ENCODE data around the gene SEMA3G.

SEMA3G gene

DNA sequence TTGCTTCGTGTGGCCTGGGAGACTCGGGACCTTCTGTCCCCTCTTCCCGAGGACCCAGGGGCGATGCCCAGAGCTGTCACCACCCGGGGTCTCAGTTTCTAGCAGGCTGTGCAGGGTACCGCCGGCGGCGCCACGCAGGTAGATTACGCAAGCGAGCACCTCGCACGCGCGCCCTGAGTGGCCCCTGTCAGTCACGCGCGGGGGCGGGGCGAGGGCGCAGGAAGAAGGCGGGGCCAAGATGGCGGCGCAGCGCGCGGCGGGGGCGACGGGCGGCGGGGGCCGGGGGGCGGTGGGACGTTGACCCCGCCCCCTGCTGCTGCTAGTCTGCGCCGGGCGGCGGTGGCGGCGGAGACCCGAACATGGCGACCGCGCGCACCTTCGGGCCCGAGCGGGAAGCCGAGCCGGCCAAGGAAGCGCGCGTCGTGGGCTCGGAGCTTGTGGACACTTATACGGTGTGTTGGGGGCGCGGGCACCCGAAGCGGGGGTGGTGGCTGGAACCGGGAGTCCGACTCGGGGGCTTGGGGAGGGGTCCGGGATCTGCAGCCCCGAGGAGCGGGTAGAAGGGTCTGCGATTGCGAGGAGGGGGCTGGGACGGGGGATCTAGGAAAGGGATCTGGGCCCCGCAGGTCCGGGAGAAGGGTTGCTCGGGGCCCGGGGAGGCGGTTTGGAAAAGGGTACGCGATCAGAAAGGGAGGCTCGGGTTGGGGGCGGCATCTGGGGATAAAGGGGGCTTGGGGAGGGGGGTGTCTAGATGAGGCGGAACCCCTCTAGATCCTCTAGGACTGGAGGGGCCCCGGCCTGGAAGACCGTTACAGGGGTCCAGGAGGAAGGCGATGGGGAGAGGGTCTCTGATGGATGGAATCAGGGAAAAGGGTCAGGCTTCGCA lies 10.6 kb upstream of the SEMA3G start, which contains the start of gene NISCH:
TSS of gene NISCH (plus strand) at position 322 of the 886 bp plus-strand sequence. CDS start at position 360, 38 bp downstream.
- in situ Hi-C loops (cut with HindIII; ENCODE audit: low pct_unique_long_range_greater_than_20kb, low sequenced_read_pairs) = no loop called here
- DNase-seq (ENCODE audit: low read depth in 1 of 2, low spot score in 1 of 2) = peak; percentile 75 to 87
- TF ChIP-seq JUND (IDR thresholded peaks at IDR 0.05; ENCODE audit: low read depth) = no peak

DNA sequence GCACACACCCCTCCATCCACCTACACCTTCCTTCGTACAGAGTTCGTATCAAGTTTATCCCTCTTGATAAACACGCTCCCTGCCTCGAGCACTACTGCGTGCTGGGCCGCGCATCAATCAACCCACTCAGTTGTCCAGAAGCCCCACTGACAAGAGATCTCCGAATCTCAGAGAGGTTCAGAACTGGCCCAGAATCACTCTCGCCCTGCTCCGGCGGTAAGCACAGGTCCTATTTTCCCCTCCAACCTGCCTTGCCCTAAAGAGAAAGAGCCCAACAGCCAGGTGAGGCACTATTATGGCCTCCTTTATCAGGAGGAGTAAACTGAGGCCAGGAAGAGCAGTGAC lies 10.0 kb upstream of the SEMA3G start:
- no peak for TF ChIP-seq JUND (IDR thresholded peaks at IDR 0.05; ENCODE audit: low read depth)
- in situ Hi-C loops (cut with HindIII; ENCODE audit: low pct_unique_long_range_greater_than_20kb, low sequenced_read_pairs) = no loop called here
- DNase-seq (ENCODE audit: low read depth in 1 of 2, low spot score in 1 of 2) = no peak

DNA sequence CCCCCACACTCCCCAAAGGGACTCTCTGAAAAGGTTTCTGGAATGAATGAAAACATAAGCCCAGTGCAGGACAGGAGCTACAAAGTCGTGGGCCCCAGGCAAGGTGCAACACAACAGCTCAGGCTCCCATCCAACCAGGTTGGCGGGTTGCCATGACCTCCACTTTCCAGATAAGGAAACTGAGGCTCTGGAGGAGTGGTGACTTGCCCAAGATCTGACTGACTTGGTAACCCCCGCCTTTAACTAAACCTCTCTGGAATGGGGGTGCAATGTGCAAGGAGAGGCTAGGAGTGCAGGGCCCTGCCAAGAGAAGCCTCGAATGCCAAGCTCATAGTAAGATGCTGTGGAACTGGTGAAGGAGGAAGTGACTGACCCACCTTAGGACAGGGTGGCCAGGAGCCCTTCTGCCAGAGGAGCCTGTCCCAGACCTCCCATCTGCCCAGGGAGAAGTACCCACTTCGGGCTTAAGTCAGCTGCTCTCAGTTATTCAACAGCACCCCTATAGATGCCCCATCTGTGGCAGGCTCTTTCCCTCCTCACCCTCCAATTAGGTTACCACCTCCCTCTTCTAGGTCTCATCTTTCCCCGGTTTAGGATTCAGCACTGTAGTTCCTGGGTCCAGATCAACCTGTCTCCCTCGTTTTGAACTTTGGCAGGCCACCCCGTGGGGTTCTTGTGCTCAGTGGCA lies 9.5 kb upstream of the SEMA3G start:
- in situ Hi-C loops (cut with HindIII; ENCODE audit: low pct_unique_long_range_greater_than_20kb, low sequenced_read_pairs) = no loop called here
- DNase-seq (ENCODE audit: low read depth in 1 of 2, low spot score in 1 of 2) = no peak
- no peak for TF ChIP-seq JUND (IDR thresholded peaks at IDR 0.05; ENCODE audit: low read depth)

DNA sequence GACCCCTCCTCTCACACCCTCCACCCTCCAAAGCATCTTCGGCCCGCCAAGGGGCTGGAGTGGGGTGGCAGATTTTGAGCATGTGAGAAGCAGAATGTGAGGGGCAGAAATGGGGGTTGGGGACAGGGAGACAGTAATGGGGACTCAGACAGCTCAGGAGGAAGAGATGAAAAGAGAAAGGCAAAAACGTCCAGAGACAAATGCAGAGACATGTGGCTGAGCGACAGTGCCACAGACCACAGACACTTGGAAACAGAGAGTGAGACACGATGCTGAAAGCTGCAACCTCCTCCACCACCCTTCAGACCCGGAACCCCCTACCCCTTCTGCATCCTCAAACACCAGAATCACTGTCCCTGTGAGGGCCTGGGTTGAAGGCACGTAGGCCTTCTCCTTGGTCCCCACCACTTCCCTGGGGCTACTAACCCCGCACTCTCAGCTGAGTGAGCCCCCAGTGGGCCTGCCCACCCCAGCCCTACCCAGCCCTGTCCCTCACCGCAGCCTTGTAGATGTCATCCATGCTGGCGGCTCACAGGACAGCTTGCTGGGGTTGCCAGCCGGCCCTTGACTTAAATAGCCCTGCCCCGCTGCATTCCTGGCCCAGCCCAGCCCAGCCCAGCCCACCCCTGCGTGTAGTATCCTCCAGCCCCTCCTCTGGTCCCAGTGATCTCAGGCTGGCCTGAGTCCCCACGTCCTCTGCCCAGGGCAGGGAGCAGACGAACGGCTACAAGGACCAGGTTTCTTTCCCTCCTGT lies 8.8 kb upstream of the SEMA3G start, which contains the start of gene TNNC1:
TSS of gene TNNC1 (minus strand) at position 546 of the 754 bp plus-strand sequence. CDS start at position 520, 26 bp downstream.
- in situ Hi-C loops (cut with HindIII; ENCODE audit: low pct_unique_long_range_greater_than_20kb, low sequenced_read_pairs) = no loop called here
- no peak for TF ChIP-seq JUND (IDR thresholded peaks at IDR 0.05; ENCODE audit: low read depth)
- DNase-seq (ENCODE audit: low read depth in 1 of 2, low spot score in 1 of 2) = peak in 1 of 2 experiments; percentile 33

DNA sequence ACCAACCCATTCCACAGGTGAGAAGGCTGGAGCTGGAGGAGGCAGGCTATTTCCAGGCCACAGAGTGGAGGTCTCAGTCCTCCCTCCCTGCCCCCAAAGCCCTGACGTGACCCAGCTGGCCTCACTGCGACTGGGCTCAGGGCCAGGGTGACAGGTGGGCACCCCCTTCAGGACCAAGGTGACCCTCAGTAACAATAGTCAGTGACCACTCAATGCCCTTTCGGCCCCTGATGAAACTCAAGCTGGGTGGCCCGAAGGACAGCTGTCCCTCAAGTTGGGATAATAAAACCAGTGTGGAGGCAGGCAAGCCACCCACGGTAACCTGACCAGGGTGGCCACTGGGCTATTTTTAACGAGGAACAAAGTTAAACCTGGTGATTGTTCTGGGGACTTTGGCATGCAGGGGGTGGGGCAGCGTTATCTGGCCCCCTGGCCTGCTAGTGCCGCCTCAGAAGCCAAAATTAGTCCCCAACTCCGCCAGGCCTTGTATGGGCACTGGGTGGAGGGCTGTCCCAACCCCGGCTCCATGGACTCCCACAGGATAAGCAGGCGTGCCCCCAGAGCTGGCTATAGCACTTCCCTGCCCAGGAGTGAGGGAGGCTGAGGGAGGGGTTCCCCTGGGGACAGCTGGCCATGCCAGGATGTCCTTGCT lies 7.8 kb upstream of the SEMA3G start:
- TF ChIP-seq JUND (IDR thresholded peaks at IDR 0.05; ENCODE audit: low read depth) = no peak
- DNase-seq (ENCODE audit: low read depth in 1 of 2, low spot score in 1 of 2) = no peak
- in situ Hi-C loops (cut with HindIII; ENCODE audit: low pct_unique_long_range_greater_than_20kb, low sequenced_read_pairs) = no loop called here

DNA sequence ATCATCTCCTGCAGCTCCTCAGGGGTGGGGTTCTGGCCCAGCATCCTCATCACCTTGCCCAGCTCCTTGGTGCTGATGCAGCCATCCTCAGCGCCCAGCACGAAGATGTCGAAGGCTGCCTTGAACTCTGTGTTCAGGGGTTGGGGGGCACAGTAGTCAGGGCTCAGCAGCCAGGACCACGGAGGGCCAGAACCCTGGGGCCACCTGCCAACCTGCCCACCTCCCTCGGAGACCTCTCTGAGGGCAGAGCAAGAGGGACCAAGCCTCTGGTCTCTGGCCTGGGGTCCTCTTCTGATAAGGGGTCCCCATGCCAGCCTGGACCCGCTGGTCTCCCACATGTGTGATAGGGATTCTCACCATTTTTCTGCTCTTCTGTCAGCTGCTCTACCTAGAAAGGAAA lies 7.2 kb upstream of the SEMA3G start:
- no peak for DNase-seq (ENCODE audit: low read depth in 1 of 2, low spot score in 1 of 2)
- in situ Hi-C loops (cut with HindIII; ENCODE audit: low pct_unique_long_range_greater_than_20kb, low sequenced_read_pairs) = no loop called here
- no peak for TF ChIP-seq JUND (IDR thresholded peaks at IDR 0.05; ENCODE audit: low read depth)

DNA sequence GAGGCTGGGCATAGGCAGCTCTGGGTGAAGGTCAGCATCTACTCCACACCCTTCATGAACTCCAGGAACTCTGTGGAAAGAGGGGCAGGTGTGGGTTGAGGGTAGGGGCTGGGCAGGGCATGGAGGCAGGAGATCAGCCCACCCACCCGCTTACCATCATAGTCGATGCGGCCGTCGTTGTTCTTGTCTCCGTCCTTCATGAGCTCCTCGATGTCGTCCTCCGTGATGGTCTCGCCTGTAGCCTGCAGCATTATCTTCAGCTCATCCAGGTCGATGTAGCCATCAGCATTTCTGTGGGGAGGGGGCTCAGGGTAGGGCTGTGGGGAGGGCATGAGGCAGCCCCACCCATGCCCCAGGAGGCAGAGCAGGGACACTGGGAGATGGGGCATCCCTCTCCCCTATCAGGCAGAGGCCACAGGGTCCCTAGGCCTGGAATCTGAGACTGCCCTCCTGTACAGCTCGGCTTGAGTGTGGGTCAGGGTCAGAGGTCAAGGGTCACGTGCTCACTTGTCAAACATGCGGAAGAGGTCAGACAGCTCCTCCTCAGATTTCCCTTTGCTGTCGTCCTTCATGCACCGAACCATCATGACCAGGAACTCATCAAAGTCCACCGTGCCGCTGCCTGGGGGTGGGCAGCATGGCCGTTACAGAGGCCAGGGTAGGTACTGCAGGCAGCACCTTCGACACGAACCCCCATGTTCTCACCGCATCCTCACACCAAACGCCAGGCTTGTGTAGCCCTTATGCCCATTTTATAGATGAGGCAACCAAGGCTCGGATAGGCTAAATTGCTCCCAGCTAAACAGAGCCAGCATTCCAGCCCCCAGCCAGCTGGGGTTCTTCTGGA lies 6.6 kb upstream of the SEMA3G start:
- in situ Hi-C loops (cut with HindIII; ENCODE audit: low pct_unique_long_range_greater_than_20kb, low sequenced_read_pairs) = no loop called here
- no peak for DNase-seq (ENCODE audit: low read depth in 1 of 2, low spot score in 1 of 2)
- TF ChIP-seq JUND (IDR thresholded peaks at IDR 0.05; ENCODE audit: low read depth) = no peak

DNA sequence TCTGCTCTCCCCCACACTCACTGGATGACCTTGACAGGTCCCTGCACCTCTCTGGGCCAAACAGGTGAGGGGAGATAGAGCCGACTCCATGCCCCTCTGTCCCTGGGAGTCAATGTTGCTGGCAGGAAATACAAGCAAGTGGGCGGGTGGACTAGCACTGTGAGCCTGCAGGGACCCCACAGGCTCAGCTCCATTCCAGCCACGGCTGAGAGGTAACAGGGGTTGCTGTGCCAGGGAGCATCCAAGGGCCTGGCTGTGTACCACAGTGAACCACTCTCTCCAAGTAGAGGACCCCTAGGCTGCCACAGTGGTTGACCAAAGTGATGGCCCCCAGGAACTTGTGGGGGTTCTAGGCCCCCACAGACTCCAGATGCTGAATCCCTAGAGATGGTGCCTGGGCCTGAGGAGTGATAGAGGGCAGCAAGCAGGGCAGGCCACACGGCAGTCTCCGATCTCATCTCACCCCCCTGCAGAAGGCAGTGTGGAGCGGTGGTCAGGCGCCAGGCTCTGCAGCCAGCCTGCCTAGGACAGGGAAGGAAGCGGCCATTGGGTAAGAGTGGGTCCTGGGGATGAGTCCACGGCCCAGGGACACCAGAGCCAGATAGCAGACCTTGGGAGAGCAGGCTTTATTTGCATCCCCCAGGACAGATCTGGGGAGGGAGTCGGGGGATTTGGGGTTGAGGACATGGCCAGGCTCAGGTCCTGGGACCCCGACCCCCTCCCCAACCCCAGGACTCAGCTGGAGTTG lies 5.8 kb upstream of the SEMA3G start:
- no peak for DNase-seq (ENCODE audit: low read depth in 1 of 2, low spot score in 1 of 2)
- no peak for TF ChIP-seq JUND (IDR thresholded peaks at IDR 0.05; ENCODE audit: low read depth)
- in situ Hi-C loops (cut with HindIII; ENCODE audit: low pct_unique_long_range_greater_than_20kb, low sequenced_read_pairs) = no loop called here

DNA sequence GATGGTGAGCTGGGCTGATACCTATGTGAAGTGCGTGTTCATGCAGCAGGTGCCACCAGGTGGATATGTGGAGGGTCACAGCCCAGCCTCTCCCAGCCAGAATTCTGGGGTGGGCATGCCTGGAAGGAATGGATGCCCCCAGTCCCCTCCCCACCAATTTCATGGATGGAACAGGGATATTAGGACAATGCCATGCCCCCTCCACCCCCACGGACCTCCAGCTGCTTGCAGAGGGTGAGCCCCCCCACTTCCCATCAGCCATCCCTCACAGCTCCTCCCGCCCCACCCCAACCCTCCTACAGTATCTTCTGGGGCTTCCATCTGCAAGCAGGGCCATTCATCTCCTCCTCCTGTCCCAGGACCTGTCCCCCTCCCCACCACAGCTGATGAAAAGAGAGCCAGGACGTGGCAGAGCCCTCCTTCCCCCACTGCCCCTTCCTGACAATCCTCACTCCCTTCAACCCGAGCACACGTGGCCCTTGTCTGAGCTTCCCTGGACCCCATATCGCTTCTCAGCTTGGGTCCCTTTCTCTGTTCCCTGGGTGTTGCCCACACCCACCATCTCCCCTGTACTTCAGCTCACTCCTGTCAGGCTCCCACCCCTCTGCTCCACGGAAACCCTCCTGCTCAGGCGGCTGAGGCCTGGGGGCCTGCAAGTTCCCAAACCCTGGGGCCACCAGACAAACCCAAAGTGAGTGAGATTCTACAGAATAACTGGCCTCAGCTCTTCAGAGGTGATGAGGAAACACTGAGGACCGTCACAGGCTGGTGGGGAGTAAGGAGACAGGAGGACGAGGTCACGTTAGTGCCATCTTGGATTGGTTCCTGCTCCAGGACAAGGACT lies 2.8 kb upstream of the SEMA3G start:
- in situ Hi-C loops (cut with HindIII; ENCODE audit: low pct_unique_long_range_greater_than_20kb, low sequenced_read_pairs) = no loop called here
- no peak for TF ChIP-seq JUND (IDR thresholded peaks at IDR 0.05; ENCODE audit: low read depth)
- no peak for DNase-seq (ENCODE audit: low read depth in 1 of 2, low spot score in 1 of 2)

All from T47D (cell line).